ENCODE measurements around the gene CNNM2. TPM values are rescaled to one million over a fixed set of nuclear protein-coding genes. Genes with fewer than 3 reads are reported as not detected.
A peak's percentile ranks its signal among the peaks of the same experiment; 100 is the strongest.

CNNM2 gene
- total RNA-seq, 1 donor from 2014 or later = 5.9 TPM

DNA sequence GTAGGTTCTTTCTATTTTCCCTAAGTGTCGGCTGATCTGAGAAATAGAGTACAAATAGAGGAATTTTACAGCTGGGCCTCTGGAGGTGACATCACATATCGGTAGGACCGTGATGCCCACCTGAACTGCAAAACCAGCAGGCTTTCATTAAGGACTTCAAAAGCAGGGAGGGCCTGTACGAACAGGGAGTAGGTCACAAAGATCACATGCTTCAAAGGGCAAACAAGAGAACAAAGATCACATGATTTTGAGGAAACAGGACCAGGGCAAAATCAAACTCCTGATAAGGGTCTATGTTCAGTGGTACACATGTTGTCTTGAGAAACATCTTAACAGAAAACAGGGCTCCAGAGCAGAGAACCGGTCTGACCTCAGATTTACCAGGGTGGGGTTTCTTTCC is 88.9 kb downstream of the CNNM2 start:
- intact Hi-C loops (cut with DNase I) = no loop called here
- no peak for DNase-seq (ENCODE audit: low spot score)

DNA sequence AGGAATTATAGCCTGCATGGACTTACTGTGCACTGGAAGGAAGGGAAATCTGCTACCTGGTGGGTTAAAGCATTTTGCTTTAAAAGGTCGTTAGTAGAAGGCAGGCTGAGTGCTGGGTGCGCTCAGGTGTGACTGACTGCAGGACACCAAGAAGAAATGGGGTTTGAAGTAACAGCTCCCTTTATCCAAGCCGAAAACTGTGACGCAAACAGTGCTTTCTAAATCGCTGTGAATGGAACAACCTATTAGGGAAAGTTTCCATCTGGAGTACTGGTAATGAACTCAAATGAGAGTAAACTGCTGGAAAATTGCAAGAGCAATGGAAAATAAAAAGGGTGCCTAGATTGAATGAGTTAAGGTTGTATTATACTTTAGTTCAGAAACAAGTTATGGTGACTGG is 95.3 kb downstream of the CNNM2 start:
- intact Hi-C loops (cut with DNase I) = no loop called here
- DNase-seq (ENCODE audit: low spot score) = no peak

DNA sequence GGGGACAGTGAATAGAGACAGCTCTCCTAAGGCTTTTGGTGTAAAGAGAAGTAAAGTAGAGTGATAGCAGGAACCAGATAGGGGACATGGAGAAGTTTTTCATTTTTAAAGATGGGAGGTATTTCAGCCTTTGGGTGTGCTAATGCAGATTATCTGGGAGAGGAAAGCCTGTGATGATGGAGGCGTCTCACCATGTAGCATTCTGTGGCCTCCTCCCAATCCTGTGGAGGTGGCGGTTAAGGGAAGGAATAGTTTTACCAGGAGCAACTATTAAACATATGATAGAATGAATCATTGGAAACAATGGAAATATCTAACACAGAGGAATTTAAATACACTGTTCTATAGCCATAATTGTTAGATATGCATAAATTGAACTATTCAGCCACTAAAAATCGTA is 101.3 kb downstream of the CNNM2 start:
- intact Hi-C loops (cut with DNase I) = no loop called here
- no peak for DNase-seq (ENCODE audit: low spot score)

DNA sequence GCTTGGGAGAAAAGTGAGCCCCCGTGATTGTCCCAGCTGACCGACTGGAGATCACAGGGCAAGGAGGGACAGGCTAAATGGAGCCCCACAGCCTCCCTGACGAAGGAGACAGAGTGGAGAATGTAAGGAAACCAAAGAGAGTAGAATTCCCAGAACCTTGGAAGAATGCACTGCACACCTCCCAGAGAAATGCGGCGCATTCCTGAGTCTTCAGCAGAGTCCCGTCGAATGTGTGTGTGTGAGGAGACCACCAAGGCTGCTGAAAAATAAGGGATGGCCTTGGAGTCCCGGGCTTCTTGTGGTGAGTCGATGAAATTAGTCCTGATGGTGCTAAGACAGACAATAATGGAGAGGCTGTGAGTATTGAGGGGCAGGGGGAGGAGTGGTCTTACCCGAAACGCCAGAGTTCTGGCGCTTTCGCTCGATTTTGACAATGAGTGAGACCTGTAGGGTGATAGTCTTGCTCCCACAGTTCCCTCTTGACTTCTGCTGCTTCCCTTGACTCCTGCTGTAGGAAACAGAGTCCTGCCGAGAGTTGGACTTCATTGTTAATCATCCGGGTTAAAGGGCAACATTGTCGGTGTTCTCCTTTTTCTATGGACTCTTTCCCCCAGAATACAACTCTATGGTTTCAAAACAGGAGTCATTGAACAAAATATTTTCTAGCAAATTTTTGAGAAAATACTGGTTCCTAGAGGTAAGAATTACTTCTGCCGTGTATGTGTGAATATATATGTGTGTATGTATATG is 103.2 kb downstream of the CNNM2 start:
- no peak for DNase-seq (ENCODE audit: low spot score)
- intact Hi-C loops (cut with DNase I) = no loop called here

DNA sequence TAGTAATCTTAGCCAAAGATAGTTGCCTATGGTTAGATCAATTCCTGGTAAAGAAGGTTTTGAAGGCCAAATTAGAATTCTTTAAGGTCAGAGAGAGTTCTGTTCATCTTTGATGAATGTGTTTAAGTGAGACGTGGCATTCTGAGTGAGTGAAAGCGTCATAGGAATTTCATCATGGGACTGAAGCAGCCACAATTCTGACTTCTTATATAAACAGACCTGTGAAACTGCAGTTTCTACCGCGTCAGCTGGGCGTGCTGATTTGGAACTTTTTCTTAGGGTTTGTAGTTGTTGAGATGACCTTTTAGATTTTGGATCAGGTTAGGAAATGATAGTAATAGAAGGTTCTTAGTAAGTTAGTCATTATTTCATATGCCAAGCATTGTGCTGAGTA is 103.8 kb downstream of the CNNM2 start:
- no peak for DNase-seq (ENCODE audit: low spot score)
- intact Hi-C loops (cut with DNase I) = no loop called here

DNA sequence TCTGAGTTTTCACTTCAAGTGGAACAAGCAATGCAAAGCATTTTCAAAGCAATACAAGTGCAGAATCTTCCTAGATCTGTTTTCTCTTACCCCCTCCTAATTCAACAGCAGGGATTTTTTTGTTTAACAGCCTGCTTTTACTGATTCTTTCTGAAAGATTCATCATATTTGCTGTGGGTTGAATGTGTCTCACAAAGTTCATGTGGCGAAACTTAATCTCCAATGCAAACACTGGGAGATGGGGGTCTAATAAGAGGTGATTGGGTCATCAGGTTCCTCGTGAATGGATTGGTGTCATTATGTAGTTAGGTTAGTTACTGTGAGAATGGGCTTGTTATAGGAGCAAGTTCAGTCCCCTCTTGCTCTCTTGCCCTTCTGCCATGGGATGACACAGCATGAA is 107.6 kb downstream of the CNNM2 start:
- no peak for DNase-seq (ENCODE audit: low spot score)
- intact Hi-C loops (cut with DNase I) = no loop called here

DNA sequence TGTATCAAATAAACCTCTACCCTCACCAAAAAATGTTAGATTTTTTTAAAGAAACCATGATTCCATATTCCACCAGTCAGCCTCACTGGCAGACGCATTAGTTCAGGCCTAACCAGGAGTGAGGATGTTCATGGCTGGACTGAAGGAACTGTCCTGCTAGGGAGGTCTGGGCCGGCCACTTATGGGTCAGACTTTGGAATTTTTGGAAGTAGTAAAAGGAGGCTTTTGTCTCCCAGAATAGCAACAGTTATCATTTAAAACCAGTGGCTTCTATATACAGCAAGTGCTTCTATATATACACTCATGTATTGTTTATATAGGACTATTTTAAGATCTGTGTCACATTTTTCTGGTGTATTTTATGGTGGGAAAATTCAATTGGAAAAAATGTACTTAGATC is 120.5 kb downstream of the CNNM2 start:
- DNase-seq (ENCODE audit: low spot score) = no peak
- intact Hi-C loops (cut with DNase I) = no loop called here

DNA sequence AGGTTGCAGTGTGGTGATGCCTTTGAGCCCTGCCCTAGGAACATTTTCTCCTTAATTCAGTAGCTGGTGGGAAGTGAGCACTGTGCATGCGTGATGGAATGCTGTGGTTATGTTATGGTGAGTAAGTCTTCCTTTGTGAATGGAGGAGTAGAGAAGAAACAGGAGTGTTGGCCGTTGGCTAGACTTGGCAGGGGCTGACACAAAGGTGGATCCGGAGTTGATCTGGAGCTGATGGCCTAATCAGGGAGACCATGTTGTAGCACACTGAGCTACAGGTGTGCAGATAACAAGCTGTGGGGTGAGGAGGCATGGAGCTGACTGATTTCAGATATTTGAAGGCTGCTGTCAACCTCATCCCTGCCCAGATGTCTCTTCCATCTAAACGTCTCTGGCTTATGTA is 122.3 kb downstream of the CNNM2 start:
- DNase-seq (ENCODE audit: low spot score) = no peak
- intact Hi-C loops (cut with DNase I) = no loop called here

DNA sequence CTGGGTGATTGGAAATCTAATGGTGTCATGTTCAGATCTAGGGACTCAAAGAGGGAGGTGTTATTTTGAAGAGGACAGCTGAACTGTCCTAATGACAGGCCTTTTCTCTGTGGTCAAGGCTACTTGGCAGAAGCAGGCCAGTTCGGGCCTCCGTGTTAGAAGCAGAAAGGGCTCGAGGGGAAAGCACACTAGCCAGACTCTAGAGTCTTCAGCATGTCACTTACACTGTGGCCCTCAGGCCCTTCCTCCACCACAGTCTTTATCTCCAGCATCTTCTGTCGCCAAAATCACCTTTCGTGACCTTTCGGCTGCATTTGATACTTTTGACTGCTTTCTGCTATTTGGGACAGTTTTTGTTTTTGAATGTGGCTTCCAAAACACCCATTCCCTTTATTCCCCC is 123.3 kb downstream of the CNNM2 start:
- intact Hi-C loops (cut with DNase I) = no loop called here
- no peak for DNase-seq (ENCODE audit: low spot score)

DNA sequence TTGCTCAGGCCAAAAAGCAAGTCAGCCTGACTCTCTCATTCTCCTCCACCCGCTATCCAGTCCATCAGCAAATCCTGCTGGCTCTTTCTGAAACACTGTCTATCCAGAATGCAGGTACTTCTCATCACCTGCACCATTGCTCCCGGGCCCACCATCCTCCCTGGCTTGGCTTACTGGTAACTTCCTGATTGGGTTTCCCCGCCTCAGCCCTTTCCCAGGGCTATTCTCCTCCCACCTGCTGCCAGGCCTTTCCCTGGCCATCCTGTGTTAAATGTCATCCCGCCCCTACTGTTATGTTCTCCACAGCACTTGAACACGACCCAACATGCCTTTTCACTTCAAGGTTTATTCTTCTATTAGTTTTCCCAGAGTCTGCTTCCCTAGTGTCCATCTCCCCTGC is 124.0 kb downstream of the CNNM2 start:
- intact Hi-C loops (cut with DNase I) = no loop called here
- DNase-seq (ENCODE audit: low spot score) = no peak

DNA sequence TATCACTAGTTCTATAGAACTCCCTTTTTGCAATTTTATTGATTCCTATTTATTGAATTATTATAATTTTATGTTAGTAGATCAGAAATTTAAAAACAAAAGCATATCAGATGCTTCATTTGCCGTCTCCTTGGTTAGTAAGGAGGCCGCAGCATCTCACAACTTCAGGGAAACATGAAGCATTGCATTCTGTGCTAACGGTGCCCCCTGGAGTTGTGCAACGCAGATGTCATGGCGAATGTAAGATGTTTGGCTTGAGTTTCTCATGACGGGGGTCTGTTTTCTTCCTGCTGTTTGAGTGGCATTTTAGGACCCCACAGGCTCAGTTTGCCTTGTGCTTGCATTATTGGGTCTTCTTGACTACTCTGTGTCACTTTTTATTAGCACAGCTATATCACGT is 124.8 kb downstream of the CNNM2 start:
- intact Hi-C loops (cut with DNase I) = no loop called here
- no peak for DNase-seq (ENCODE audit: low spot score)

DNA sequence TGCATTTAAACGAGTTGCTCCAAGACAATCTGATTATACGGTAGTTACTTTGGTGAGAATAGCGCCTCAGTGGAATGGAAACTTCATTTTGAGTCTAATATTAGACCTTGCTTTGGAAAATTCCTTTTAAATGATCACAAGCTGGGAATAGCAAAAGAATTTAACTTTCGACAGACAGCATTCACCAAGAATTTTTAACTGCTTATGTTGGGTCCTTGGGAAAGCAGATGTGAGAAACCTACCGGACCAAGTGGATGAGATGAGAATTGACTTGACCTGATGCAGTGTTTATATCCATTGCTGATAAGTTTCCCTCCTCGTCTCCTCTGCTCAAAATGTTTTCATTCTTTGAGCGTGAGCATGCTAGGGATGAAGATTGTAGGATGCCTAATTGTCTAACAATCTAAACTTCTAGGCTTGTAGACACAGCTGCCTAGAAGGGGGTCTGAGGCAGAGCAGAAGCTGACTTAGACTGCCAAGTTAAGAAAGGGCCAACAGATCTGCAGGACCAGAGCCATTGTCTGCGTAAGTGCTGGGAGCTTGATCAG is 126.9 kb downstream of the CNNM2 start:
- intact Hi-C loops (cut with DNase I) = no loop called here
- no peak for DNase-seq (ENCODE audit: low spot score)

DNA sequence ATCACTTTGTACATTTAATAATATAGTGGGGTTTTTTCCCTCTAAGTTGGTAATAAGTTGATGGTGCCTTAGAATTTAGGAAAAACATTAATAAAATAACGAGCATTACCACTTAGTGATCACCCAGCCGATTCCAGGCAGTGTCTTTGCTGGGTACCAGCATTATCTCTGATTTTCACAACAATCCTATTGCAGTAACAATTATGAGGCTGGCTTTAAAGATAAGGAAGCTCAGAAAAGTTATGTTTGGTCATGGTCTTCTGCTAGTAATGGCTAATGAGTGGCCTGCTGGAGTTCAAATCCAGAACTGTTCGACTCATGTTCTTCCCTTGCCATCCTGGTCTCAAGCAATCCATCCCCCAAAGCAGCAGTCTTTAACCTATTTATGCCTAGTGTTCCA is 127.9 kb downstream of the CNNM2 start:
- DNase-seq (ENCODE audit: low spot score) = no peak
- intact Hi-C loops (cut with DNase I) = no loop called here

DNA sequence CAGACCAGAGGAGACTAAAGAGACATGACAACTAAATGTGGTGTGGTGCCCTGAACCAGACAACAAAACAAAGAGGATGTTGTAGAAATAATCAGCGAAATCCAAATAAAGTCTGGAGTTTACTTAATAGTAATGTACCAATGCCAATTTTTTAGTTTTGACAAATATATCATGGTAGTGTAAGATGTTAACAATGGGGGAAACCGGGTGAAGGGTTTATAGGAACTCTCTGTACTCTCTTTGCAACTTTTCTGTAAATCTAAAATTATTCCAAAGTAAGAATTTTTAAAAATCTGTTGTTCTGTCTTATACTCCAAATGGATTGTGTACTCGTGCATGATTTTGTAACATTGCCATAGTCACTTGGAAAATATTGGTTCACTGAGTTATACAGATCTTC is 129.3 kb downstream of the CNNM2 start:
- intact Hi-C loops (cut with DNase I) = no loop called here

DNA sequence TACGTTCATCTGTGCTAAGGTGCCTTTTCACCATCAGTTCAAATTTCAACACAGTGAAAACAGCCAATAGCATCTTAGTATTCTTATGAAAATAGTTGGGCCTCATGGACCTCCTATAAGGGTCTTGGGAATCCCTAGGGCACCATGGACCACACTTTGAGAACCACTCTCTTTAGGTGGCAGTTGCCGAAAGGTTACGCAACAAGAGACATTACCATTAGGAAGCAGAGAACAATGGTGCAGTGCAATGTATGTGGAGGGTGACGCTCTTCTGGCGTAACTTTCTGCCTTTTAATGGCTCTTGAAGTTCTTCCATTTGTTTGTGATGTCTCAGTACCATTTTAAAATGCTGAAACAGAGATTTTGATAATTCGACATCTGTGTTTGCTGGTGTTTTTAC is 131.1 kb downstream of the CNNM2 start:
- no peak for DNase-seq (ENCODE audit: low spot score)
- intact Hi-C loops (cut with DNase I) = no loop called here

More for the DNA sequence above, 129.3 kb downstream of the CNNM2 start:
- no peak for DNase-seq (ENCODE audit: low spot score)

DNA sequence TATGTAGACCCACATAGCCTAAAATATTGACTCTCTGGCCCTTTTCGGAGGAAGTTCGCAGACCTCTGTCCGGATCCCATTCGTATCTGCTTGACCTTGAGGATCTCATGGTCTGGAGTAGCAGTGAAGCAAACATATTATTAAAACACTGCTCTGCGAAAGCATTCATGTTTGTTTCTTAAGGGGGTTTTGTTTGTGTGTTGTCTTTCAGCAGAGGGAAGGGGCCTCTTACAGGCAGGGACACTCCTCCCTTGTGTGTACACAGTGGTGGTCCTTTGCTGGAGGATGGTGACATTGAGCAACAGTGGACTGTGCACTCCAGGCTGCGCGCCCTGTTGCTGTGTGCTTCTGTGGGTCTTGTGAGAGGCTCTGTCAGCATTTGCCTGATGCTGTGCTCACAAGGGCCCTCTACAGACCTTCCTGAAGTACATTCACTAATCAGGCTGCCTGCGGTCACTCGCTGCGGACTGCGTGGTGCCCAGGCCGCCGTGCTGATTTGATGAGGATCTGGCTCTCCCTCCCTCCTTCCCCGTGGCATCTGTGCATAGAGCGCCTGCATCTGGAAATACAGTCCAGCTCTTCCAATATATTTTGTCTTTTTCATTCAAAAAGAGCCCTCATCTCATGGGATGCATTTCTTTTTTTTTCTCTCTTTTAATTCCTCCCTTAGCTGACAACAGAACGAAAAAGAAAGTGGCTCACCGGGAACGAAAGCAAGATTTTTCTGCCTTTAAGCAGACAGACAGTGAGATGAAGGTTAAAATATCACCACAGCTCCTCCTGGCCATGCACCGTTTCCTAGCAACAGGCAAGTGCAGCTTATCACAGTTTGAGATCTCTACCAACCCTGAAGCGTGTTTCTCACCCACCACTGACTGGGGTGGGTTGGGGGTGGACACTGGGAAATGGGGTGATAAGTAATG is 135.8 kb downstream of the CNNM2 start:
- DNase-seq (ENCODE audit: low spot score) = peak; percentile 81
- intact Hi-C loops (cut with DNase I) = no loop called here

DNA sequence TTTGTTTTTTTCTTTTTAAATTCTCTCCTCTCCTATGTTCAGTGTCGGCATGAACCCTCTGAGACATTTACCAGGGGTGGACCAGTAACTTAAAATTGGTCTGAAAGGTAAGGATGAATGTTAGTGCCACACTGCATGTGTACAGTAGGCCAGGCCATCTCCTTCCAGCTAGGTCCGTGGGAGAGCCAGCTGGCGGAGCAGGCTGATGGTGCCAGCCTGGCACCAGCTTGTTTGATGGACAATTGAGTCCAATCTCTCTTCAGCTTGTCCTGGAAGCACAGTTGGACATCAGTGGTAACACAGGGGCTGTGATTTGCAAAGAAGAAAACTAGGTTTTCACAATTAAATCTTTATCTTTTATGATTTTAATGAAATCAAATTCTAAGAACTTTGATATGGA is 136.5 kb downstream of the CNNM2 start:
- DNase-seq (ENCODE audit: low spot score) = no peak
- intact Hi-C loops (cut with DNase I) = no loop called here

DNA sequence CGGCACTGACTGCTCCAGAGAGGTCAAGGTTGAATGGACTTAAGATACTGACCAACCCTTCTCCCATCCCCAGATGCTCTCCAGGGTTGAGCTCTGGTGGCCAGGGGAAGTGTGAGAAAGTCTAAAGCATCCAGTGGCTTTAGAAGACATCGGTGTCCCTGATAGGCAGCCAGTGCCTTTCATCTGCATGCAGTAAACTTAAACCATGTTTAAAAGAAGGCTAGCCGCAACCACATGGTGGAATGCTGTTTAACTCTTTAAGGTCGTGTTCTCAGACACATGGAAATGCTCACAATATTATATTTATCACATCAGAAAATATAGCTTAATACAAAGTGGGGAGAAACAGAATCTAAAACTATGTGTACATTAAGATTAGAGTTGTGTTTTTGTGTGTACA is 137.0 kb downstream of the CNNM2 start:
- intact Hi-C loops (cut with DNase I) = no loop called here
- DNase-seq (ENCODE audit: low spot score) = no peak

DNA sequence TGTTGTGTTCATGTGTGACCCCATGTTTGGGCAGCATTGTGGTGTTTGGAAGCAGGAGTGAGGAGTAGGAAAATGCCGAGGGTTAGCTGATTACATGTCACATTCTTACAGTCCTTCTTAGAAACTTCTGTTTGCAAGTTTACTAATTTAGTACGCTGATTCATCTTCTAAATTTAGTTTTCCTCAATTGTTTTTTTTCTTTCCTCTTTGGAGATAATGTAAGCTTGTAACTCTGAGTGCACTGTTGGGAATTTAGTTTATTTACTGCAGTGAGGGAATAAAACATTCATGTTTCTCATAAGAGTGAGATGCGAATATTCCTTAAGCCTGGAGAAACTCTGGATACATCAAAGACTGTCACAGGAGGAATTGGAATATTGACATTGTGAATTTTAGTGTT is 139.9 kb downstream of the CNNM2 start:
- intact Hi-C loops (cut with DNase I) = no loop called here
- no peak for DNase-seq (ENCODE audit: low spot score)

DNA sequence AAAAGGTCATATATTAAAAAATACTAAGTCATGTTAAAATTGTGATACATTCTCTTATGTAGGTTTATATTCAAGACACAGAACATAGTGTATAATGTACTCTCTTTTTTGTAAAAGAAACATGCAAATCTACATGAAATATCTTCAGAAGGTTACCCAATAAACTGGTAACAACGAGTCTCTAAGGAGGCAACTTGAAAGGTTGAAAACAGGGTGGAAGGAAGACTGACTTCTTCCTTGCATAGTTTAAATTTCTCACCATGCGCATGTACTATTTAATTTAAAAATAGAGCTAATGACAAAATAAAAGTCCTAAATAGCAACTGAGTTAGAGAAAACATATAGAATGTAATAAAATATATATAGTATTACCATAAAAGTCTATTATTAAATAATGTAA is 142.5 kb downstream of the CNNM2 start:
- intact Hi-C loops (cut with DNase I) = loop anchor here (10.0 kb wide), 1 partner anchor 226 kb away; the partner anchor contains the start of gene CYP17A1

More for the DNA sequence above, 142.5 kb downstream of the CNNM2 start:
- no peak for DNase-seq (ENCODE audit: low spot score)
